PC-3 (cell line): ENCODE measurements around the gene GDPD5. TPM values are rescaled to one million over a fixed set of nuclear protein-coding genes. Genes with fewer than 3 reads are reported as not detected.

Experiments
- ATAC-seq: fragments of 200-7000 bp; cut with Tn5 transposase; 2 replicates; pipeline ENCODE4 v1.9.1; 2020; ENCODE audit warnings: mild to moderate bottlenecking, moderate library complexity
- BruUV-seq: library from RNA; stranded (reverse); fragments of 400-500 nt; replicated peaks from 2 replicates; lab custom pipeline; 2021; lab: Mats Ljungman, UMichigan
- CTCF ChIA-PET: fragments of 300-600 bp; sonication (Branson Sonifier 250); formaldehyde crosslinking; loops from one replicate; lab custom pipeline; 2022; ENCODE audit warnings: antibody characterized with exemption; lab: Charles Lee
- POLR2A ChIA-PET: fragments of 300-600 bp; sonication (Branson Sonifier 250); formaldehyde crosslinking; loops from one replicate; lab custom pipeline; 2022; ENCODE audit warnings: antibody characterized with exemption; ENCODE audit not compliant: unreplicated experiment; lab: Charles Lee
- DNase-seq: peaks from one replicate; pipeline ENCODE4 v3.0.0-alpha.2; 2015
- H2AFZ ChIP-seq: fragments of 300-600 bp; sonication (generic); 2 replicates; pipeline ENCODE4 v1.6.0; 2016; ENCODE audit warnings: antibody characterized with exemption, low read length
- H3F3A ChIP-seq: fragments of 300-600 bp; sonication (generic); one replicate; pipeline ENCODE4 v1.6.0; 2017; ENCODE audit warnings: antibody characterized with exemption, low read length, control low read depth, mild to moderate bottlenecking; ENCODE audit not compliant: unreplicated experiment
- H3K27ac ChIP-seq: fragments of 300-600 bp; sonication (generic); 2 replicates; pipeline ENCODE4 v1.5.1; 2016; ENCODE audit warnings: mild to moderate bottlenecking, low read length
- H3K27me3 ChIP-seq: fragments of 300-600 bp; sonication (generic); 2 replicates; pipeline ENCODE4 v1.6.1; 2016; ENCODE audit warnings: low read length, mixed read lengths
- H3K36me3 ChIP-seq: fragments of 300-600 bp; sonication (generic); 2 replicates; pipeline ENCODE4 v1.6.1; 2016; ENCODE audit warnings: low read depth, mixed run types, low read length, mixed read lengths
- H3K4me1 ChIP-seq: fragments of 300-600 bp; sonication (generic); 2 replicates; pipeline ENCODE4 v1.5.1; 2016; ENCODE audit warnings: low read length; ENCODE audit not compliant: insufficient read depth
- H3K4me2 ChIP-seq: fragments of 300-600 bp; sonication (generic); 2 replicates; pipeline ENCODE4 v1.6.0; 2016; ENCODE audit warnings: low read length
- H3K4me3 ChIP-seq: fragments of 300-600 bp; sonication (generic); 2 replicates; pipeline ENCODE4 v1.5.1; 2016; ENCODE audit warnings: mild to moderate bottlenecking, low read length, mixed read lengths
- H3K79me2 ChIP-seq: fragments of 300-600 bp; sonication (generic); 2 replicates; pipeline ENCODE4 v1.6.1; 2017; ENCODE audit warnings: low read length, mixed read lengths
- H3K9ac ChIP-seq: fragments of 300-600 bp; sonication (generic); 2 replicates; pipeline ENCODE4 v1.6.0; 2016; ENCODE audit warnings: mild to moderate bottlenecking, low read length
- H3K9me2 ChIP-seq: fragments of 300-600 bp; sonication (generic); replicated peaks from 2 replicates; pipeline ENCODE4 v1.6.1; 2016; ENCODE audit warnings: mixed run types, low read length, mixed read lengths
- H3K9me3 ChIP-seq: fragments of 300-600 bp; sonication (generic); 2 replicates; pipeline ENCODE4 v1.6.1; 2016; ENCODE audit warnings: low read length, mixed read lengths
- H4K20me1 ChIP-seq: fragments of 300-600 bp; sonication (generic); 2 replicates; pipeline ENCODE4 v1.6.1; 2016; ENCODE audit warnings: low read length, mixed read lengths
- CTCF ChIP-seq: fragments of 300-600 bp; sonication (generic); conservative IDR thresholded peaks from 2 replicates; pipeline ENCODE4 v1.5.1; 2017; ENCODE audit warnings: antibody characterized with exemption, low read depth, mild to moderate bottlenecking, low read length
- EZH2 ChIP-seq: fragments of 300-600 bp; sonication (generic); IDR thresholded peaks from one replicate; pipeline ENCODE4 v1.6.1; 2017; ENCODE audit warnings: antibody characterized with exemption, mild to moderate bottlenecking, low read length; ENCODE audit not compliant: unreplicated experiment
- EZH2phosphoT487 ChIP-seq: fragments of 300-600 bp; sonication (generic); IDR thresholded peaks from 2 replicates; pipeline ENCODE4 v1.6.1; 2018; ENCODE audit warnings: mild to moderate bottlenecking, antibody characterized with exemption, low read length, borderline replicate concordance
- intact Hi-C: fragments of 100-400 bp; cut with micrococcal nuclease; formaldehyde crosslinking; loops from 2 replicates; pipeline ENCODE4 v1.9.0; 2023
- total RNA-seq: library from RNA; depleted of rRNA; stranded (reverse); fragments of >200 nt; gene quantifications from 2 replicates; pipeline ENCODE4 v1.2.3, GENCODE V29; 2014

The GDPD5 gene
- total RNA-seq, 1 experiment from 2014 or later: 21.4 TPM

- intact Hi-C loops: no loop called here
- BruUV-seq: no TSS peak
- POLR2A ChIA-PET: no interaction called here
- Histone ChIP-seq H3K36me3 (no peaks in the 10 kb centered on the region), H3K27ac (no peak overlapping the region), H3K4me2 (no peak overlapping the region), H2AFZ (no peak overlapping the region), H3K9ac (no peak overlapping the region), H3K4me1 (no peaks in the 10 kb centered on the region), H3K79me2 (no peaks in the 10 kb centered on the region), H3F3A (no peaks in the 10 kb centered on the region), H4K20me1 (no peaks in the 10 kb centered on the region), H3K9me2 (no peaks in the 10 kb centered on the region), H3K27me3 (no peaks in the 10 kb centered on the region), H3K9me3 (no peaks in the 10 kb centered on the region), H3K4me3 (no peak overlapping the region)
- TF ChIP-seq CTCF (no peak), EZH2 (no peak), EZH2phosphoT487 (no peak)
- ATAC-seq (no peak), DNase-seq (no peak)
- CTCF ChIA-PET: no interaction called here
These were observed 86.7 kb downstream of the GDPD5 start for GRCh38 chr11:75439026-75439425.

- Histone ChIP-seq H3K4me1 (no peaks in the 10 kb centered on the region), H3K4me2 (no peak overlapping the region)
- CTCF ChIA-PET: no interaction called here
These were observed 87.6 kb downstream of the GDPD5 start for GRCh38 chr11:75437966-75438659.

More at GRCh38 chr11:75437966-75438659, 87.6 kb downstream of the GDPD5 start:
- Histone ChIP-seq H3F3A (no peaks in the 10 kb centered on the region), H3K4me3 (no peak overlapping the region), H3K27me3 (no peaks in the 10 kb centered on the region), H3K27ac (no peak overlapping the region), H3K9ac (no peak overlapping the region), H3K79me2 (no peaks in the 10 kb centered on the region), H3K36me3 (no peaks in the 10 kb centered on the region), H4K20me1 (no peaks in the 10 kb centered on the region), H3K9me3 (no peaks in the 10 kb centered on the region), H3K9me2 (no peaks in the 10 kb centered on the region), H2AFZ (no peak overlapping the region)
- POLR2A ChIA-PET: no interaction called here
- DNase-seq (no peak), ATAC-seq (no peak)
- intact Hi-C loops: no loop called here
- BruUV-seq: no TSS peak
- no peak for TF ChIP-seq EZH2phosphoT487
- no peak for TF ChIP-seq EZH2
- no peak for TF ChIP-seq CTCF
